NCI-H69 (cell line): ENCODE results near the gene JMJD8.

Experiments used
- DNase-seq: peaks from one replicate; lab custom pipeline; 2025; lab: John Stamatoyannopoulos, UW

Gene JMJD8

DNA sequence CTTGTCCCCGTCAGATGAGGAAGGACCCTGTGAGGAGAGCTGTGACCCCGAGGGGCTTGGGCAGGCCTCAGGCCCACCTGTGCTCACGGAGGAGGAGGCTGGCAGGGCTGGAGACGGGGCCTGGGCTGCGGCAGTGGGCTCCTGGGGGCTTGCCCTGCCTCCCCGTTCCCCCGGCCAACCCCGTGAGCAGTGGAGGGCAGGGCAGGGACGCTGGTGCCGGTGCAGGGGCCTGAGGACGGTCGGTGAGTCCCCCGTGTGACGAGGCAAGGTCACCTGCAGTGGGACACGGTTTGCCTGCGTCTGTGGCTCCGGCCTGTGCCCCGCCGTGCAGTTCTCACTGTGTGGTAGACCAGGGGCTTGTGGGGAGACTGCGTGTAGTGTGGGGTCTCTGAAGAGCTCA, 24.5 kb downstream of the JMJD8 start:
- no peak for DNase-seq

DNA sequence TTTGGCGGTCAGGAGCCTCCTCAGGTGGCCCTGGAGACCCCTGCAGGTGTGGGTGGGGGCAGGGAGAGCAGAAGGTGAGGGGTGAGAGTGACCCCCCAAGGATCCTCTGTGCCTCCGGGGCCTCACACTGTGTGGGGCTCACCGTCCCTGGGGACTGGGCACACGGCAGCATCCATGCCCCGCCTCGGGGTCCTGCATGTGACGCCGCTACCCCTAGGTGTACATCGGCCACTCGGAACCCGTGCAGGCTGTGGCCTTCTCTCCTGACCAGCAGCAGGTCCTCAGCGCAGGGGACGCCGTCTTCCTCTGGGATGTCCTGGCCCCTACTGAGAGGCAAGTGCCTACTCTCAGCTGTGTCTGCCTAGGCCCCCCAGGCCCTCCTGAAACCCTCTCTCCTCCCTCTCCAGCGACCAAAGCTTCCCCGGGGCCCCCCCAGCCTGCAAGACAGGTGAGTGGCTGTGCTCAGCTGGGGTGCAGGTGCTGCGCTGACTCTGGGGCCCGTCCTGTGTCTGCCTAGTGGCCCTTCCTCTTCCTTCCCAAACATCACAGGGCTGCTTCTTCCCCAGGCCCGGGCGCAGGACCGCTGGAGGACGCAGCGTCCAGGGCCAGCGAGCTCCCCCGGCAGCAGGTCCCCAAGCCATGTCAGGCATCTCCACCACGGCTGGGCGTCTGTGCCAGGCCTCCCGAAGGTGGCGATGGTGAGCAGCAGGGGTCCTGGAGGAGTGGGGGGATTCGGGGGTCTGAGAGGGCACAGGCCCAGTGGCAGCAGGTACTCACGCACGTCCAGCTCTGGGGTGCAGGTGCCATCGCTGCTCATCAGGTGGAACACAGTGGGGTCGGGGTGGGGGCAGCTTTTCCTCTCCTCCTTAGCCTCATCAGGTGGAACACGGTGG, 25.2 kb downstream of the JMJD8 start:
- DNase-seq, result no peak

DNA sequence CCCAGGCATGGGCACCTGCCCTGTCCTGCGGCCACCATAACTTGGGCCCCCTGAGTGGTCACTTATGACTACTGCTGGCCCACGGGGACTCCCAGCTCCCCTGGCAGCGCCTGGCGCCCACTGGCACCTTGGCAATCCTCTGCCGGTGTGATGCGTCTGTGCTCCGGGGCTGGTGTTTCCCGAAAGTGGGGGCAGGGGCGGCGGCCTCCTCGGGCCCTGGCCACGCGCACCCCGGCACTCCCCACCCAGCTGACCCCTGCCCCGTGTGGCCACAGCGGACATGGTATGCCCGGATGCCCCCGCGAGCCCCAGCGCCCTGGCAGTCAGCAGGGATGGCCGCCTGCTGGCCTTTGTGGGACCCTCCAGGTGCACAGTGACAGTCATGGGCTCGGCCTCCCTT, 26.6 kb downstream of the JMJD8 start:
- no peak for DNase-seq

DNA sequence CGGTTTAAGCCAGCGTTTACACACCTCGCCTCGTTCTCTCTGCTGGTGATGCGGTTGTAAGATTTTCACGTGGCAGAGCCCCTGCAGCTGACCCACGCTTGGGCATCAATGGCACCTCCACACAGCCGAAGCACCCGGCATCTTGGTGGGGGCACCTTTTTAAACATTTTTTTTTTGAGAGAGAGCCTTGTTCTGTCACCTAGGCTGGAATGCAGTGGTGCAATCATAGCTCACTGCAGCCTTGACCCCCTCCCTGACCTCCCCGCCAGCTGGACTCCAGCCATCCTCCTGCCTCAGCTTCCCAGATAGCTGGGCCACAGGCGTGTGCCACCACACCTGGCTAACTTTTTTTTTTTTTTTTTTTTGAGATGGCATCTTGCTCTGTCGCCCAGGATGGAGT, 30.1 kb downstream of the JMJD8 start:
- no peak for DNase-seq

DNA sequence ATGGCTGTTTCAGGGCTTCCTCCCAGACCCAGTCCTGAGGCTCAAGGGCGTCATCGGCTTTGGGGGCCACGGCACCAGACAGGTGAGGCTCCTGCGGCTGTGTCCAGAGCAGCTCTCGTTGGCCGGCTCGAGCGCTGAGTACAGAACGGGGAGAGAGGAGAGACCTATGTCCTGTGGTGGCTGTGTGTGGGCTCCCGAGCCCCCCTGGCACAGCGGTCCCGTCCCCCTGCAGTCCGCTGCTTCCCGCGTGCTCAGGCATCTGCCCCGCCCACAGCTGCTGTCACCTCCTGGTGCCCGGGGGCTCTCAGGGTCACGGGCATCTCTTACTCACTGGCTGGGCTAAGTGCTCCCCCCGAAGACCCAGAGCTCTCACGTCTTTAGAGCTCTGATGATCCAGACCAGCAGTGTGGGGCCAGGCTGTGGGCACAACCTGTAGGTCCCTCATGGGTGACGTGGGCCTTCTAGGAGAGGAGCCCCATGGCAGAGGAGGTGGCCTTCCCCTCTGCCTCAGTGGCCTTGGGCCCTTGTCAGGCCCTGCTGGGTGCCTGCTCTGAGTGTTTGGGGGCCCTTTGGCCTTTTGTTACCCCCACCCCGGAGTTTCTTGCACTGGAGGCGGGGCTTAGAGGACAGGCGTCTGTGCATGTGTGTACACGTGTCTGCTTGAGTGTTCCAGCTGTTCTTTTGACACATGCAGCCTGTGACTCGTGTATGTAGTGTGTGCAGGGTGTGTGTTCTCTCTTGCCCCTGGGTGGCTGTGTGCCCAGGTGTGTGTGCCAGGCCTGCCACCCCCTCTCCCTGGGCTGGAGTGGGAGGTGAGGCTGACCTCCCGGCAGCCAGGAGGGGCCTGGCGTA, 31.5 kb downstream of the JMJD8 start:
- no peak for DNase-seq

DNA sequence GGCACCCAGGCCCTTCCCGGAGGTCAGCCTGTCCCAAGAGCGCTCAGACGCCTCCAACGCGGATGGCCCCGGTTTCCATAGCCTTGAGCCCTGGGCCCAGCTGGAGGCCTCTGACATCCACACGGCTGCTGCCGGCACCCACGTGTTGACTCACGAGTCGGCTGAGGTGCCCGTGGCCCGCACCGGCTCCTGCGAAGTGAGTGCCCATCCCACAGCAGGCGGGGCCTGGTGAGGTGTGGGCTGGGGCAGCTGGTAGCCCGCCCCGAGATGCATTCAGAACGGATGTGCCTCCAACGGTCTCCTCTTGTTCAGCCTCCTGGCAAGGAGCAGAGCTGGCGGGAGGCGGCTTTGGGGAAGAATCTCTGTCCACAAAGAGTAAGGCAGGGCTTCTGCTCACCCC, 32.3 kb downstream of the JMJD8 start:
- no peak for DNase-seq

- peak; percentile 61 for DNase-seq
Measured at GRCh38 chr16:649631-650030, 34.5 kb downstream of the JMJD8 start.

GRCh38 chr16:648781-649589, 35.1 kb downstream of the JMJD8 start, which contains the start of gene WDR90:
Gene WDR90, plus strand, starts transcription at chr16:649365. Its CDS starts 52 bp downstream, at chr16:649417.
- DNase-seq, result peak; percentile 97

DNA sequence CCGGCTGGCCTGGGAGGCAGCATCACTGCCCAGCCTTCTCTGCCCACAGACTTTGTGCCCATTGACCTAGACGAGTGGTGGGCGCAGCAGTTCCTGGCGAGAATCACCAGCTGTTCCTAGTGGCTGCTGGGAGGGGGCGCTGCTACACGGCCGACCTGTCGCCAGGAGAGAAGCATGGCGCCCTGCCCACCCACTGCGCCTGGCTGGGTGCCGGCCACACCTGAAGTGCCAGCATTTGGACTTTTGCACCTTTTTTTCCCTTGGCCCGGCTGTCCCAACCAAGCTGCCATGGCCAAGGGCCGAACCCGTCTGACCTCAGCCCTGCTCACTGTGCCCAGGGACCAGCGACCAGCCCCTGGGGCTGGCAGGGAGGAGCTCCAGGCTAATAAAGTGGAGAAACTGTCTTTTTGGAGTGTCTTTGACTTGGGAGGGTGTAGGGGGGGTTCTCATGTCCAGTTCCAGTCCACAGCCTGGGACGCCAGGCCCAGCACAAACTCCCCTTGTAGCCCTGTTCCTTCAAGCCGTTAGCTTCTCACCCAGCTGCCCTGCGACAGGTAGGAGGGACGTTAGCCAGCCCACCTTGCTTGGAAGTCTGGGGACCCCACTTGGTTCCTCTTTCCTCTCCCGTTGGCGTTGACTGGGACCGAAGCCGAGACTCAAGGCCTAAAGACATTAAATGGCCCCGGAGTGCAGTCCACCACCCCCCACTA, 35.9 kb downstream of the JMJD8 start:
- peak; percentile 81 for DNase-seq

- no peak for DNase-seq
Measured at GRCh38 chr16:647173-647902, 36.8 kb downstream of the JMJD8 start.

GRCh38 chr16:646679-647172, 37.4 kb downstream of the JMJD8 start:
- no peak for DNase-seq

- no peak for DNase-seq
Measured at GRCh38 chr16:645852-646678, 38.1 kb downstream of the JMJD8 start.

GRCh38 chr16:644556-644955, 39.6 kb downstream of the JMJD8 start:
- DNase-seq, result no peak

DNA sequence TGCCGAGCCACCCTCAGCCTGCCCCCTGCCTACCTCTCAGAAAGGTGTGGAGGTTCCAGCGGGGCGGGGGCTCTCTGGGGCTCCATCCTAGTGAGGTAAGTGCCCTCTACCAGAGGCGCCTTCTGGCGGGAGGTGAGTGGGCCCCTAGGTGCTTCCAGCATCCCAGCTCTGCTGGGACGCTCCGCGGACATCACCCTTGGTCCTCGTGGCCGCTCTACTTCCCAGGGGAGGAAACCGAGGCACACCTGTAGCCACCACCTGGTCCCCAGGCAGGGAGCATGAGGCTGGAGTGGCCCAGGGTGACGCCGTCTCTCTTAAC, 41.1 kb downstream of the JMJD8 start:
- no peak for DNase-seq

GRCh38 chr16:642189-643049, 41.7 kb downstream of the JMJD8 start:
- peak; percentile 84 for DNase-seq

- peak; percentile 96 for DNase-seq
Measured at GRCh38 chr16:641326-642188, 42.6 kb downstream of the JMJD8 start, which contains the start of gene MCRIP2. Gene MCRIP2, plus strand, starts transcription at chr16:641828. Its CDS starts 164 bp downstream, at chr16:641992.

DNA sequence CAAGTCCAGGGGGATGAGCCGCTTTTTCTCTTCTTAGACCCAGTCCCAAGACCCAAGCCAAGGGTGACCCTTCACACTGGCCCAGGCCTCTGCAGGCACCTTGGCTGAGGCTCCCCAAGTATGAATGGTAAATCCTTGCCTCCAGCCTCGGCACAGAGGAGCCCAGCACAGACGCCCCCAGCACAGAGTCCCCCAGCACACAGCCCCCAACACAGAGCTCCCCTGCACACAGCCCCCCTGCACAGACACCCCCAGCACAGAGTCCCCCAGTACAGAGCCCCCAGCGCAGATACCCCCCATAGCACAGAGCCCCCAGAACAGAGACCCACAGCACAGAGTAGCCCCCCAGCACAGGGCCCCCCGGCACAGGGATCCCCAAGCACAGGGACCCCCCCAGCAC, 43.5 kb downstream of the JMJD8 start:
- DNase-seq, result no peak

GRCh38 chr16:638836-639235, 45.3 kb downstream of the JMJD8 start:
- no peak for DNase-seq
